Skeletal muscle cell (primary cell): ENCODE measurements around the gene LYPD1.

Experiments
- DNase-seq: peaks from one replicate; pipeline ENCODE4 v3.0.0-alpha.2; 2010; ENCODE audit warnings: low read depth
- H3K4me3 ChIP-seq: 2 replicates; pipeline ENCODE4 v1.5.1; 2011; ENCODE audit warnings: low read depth, mild to moderate bottlenecking, control low read depth, low read length, moderate library complexity

Gene LYPD1

DNA sequence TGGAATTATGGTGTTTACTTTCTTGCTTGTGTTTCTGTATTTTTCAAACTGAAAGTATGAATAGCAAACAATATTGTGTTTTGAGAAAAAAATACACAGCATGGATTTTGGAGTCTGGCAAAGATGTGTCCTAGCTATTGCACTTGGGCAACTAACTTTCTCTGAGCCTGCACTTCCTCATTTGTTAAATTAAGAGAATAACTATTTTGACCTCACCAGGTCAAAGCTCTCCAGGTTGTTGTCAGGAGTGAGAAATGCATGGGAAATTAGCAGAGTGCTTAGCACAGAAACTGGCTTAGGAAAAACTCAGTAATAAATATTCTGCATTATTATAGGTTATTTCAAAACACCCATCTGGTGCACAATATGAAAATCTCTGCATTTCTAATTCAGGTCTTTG is 28.2 kb downstream of the LYPD1 start:
- DNase-seq = no peak
- no peak overlapping the region for H3K4me3 ChIP-seq

DNA sequence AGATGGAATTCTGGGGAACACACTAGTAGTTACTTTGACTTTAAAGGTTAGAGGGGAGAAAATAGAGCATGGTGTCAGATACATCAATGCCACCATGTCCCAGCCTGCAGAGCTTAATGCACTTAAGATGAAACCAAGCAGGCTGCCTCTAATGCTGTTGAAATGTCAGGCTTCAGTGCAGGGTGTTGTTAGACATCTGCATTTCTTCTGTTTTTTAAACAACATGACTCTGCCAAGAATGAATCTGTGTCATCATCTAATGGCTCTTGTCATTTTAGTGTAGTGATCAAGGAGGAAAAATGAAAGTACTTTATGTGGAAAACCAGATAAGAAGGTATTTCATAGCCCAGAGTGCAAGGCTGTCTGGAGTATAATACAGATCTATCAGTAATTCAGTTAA is 29.9 kb downstream of the LYPD1 start:
- no peak for DNase-seq

DNA sequence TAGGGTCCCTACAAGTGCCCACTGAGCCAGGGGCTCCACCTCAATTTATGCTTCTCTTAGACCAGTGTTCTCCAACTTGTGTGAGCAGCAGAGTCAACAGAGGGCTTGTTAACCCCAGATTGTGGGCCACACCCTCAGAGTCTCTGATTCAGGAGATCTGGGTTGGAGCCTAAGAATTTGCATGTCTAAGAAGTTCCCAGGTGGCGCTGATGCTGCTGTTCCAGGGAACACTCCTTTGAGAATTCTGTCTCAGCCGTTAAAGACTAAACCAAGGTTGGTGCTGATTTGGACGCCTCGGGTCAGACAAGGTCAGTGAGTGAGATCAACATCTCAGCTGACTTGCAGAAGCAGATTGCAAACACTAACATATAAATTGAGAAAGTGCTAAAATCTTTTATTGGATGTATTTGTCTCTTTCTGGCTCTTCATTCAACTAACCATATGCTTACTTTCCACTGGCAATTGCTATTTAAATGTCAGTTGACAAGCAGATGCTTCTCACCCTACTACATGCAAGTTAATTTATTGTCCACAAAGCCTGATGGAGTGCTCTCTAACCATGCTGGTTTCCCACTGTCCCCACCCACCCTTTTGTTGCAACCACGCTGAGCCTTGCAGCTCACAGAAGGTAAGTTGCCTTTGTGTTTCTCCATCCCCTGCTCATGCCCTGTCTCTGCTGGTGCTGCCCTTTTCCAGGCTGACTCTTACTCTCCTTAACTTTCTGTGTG is 31.5 kb downstream of the LYPD1 start:
- no peak for DNase-seq
- no peak overlapping the region for H3K4me3 ChIP-seq

More for the DNA sequence above, 29.9 kb downstream of the LYPD1 start:
- no peak overlapping the region for H3K4me3 ChIP-seq

DNA sequence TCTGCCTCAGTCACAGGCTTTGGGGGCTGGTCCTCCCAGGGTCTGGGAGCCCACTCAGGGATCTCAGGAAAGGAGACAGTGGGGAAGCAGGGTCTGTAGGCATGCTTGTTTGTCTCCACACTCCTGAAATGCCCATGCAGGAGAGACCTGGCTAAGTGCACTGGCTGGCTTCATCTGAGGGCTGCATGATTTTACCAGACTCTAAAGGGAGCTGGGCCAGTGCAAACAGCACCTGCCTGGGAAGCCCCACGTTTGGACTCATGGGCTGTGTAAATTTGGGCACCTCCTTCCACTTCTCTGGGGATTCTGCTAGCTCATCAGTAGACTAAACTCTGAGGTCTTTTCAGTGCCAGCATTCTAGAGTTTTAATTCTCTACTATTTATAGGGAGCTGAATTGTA is 33.7 kb downstream of the LYPD1 start:
- no peak for DNase-seq
- no peak overlapping the region for H3K4me3 ChIP-seq

DNA sequence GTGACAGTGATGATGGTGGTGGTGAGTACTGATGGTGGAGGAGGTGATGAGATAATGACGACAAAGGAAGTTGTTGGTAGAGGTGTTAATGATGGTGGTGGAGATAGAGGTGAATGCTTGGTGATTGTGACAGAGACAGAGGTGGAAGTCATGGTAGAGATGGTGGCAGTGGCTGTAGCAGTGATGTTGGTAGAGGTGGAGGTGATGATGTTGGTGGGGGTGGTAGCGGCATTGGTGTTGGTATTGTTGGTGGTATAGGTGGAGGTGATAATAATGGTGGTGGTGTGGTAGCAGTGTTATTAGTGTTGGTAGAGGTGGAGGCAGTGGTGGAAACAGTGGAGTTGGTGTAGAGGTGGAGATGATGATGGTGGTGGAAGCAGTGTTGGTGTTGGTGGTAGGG is 36.4 kb downstream of the LYPD1 start:
- no peak overlapping the region for H3K4me3 ChIP-seq
- DNase-seq = no peak

DNA sequence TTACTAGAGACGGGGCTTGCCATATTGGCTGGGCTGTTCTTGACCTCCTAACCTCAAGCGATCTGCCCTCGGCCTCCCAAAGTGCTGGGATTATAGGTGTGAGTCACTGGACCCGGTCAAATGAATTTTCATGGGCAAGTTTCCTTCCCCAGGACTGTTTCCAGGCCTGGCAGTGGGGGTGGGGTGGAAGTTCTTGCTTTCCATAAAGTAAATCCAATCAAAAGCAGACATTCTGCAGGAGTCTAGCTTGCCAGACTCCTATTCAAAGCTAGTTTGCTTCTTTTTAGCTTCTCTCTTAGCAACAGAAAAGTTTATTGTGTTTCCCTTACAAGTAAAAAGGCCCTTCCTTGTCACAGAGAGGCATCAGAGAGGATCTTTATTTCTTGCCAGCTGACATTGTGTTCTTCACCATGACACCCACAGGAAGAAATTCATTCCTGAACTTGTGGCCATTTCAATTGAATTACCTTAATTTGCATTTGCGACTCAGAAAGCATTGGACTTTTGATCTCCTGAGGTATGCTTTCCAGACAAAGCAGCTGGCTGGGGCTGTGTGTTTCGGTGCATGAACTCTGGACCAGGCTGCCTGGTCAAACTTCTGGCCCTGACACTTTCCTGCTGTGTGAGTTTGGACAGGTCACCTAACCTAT is 37.9 kb downstream of the LYPD1 start:
- no peak for DNase-seq
- H3K4me3 ChIP-seq = no peak overlapping the region

DNA sequence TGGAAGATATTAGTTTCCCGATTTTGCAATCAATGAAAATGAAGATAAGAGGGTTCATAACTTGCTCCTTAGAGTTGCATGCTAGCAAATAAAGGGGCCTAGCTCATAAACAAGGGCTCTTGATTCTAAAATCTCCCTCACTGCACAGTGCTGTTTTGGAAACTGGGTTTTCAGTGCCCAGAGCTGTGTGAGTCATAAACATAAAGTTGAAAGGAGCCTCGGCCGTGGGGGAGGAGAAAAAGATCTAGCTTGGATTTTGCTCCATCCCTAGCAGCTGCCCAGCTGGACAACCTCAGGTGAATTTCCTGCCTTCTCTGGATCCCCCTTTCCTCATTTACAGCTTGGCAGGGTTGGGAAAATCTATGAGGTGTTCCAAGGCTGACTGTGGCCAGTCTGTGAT is 42.5 kb downstream of the LYPD1 start:
- no peak overlapping the region for H3K4me3 ChIP-seq
- DNase-seq = no peak

DNA sequence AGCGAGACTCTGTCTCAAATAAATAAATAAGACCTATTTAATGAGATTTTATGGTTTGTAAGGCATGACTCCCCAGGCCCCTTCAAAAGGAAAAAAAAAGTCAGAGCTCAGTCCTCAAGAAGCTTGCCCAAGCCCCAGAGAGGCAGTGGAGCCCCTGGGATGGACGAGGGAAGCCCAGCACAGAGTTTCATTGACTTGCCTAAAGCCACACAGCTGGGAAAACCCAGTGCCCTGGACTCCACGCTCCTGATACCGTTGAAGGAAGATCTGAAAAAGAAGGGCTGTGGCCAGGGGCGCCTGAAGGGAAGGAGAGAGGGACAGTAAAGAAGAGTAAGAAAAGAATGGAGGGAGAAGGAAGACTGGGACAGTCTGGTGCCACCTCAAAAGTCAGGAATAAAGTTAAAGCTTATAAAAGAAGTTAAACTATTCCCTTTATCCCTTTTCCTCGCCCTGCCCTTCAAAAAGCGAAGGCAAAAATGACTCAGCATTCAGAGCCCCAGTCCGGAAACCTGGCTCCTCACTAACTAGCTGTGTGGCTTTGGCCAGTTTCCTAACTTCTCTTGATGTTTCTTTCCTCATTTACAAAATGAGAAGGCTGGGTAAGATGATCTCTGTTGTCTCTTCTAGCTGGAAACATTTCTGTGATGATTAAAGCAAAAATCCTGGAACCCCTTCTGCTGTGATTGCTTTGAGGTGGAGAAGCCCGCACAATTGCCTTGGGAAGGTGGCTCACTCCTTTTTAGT is 46.7 kb downstream of the LYPD1 start:
- peak; percentile 24 for DNase-seq
- no peak overlapping the region for H3K4me3 ChIP-seq

DNA sequence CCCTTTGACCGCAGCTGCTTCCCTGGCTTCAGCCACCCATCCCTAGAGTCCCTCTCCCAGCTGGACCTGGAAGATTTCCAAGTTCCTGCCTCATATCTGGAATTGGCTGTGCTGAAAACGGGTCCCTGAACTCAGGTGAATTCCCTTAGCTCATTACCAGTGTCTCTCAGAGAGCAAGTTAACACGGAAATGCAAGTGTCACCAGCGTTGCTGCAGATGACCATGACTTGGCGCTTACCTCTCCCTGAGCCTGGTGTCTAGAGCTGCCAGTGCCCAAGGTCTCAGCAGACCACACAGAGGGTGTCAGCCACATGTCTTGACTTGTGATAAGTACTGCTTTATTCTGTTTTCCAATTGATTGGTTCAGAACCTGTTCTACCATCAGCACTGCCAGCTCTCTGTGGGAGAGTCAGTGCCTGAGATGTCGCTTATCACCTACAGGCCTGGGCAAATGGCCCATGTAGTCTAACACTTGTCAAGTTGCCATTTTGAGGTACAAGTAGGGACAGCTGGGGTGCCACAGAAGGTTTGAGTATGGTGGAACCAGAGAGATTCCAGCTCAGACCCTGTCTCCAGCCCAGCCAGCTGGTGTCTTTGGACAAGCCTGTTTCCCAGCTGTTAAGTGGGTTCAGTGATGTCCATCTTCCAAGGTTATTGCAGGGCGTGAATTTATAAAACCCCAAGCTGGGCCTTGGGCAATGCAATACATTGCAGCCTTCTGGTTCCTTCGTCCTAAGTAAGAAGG is 48.7 kb downstream of the LYPD1 start:
- no peak overlapping the region for H3K4me3 ChIP-seq
- peak; percentile 13 for DNase-seq

DNA sequence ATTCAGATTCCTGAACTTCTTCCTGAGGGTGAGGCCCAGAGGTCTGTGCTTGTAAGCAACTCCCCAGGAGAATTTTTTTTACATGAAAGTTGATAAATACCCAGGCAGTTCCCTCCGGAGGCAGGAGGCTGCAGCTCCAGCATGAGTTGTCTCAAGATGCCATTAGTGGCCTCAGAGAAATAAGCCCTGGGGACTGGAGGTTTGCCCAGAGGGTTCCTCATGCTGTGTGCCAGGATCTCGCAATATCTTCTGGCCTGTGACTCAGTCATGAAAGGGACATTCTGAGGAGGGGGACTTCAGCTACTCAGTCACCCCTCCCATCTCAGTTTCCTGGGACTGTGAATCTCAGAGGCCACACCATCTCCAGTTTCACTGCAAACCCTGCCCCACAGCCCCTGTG is 49.9 kb downstream of the LYPD1 start:
- no peak overlapping the region for H3K4me3 ChIP-seq
- no peak for DNase-seq

DNA sequence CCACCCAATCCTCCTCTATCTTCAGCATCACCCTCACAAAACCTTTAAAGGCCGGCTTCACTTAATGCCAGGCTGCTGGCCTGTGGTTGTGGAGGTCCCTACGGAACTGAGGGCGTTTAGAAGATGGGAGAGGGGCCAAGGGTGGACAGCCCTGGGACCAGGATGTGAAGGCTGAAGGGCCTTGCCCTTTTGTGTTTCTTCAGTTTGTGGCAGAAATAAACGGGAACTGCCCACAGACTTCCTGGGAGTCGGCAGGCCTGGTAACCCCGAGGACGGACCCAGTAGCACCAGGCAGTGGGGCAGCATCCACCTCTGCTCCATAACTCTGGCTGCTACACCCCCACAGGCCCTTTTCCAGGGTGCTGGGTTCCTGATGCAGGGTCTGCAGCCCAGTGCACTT is 51.3 kb downstream of the LYPD1 start:
- H3K4me3 ChIP-seq = no peak overlapping the region
- no peak for DNase-seq

DNA sequence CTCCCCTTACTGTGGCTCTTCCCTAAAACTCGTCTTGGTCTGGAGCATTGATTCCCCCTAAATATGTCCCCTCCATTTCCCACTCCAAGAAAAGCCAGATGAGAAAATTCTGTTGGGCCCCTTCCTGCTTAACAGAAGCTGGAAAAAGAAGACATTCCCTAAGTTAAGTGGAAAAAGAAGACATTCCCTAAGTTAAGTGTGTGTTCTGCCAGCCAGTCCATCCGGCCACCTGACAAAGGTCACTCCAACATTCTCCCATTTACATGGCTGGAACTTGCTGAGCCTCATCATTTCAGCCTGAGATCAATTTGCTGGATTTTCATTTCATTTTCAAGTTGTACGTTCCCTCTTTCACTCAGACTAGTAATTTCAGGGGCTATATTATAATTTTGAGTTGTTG is 52.0 kb downstream of the LYPD1 start:
- no peak for DNase-seq
- H3K4me3 ChIP-seq = no peak overlapping the region

DNA sequence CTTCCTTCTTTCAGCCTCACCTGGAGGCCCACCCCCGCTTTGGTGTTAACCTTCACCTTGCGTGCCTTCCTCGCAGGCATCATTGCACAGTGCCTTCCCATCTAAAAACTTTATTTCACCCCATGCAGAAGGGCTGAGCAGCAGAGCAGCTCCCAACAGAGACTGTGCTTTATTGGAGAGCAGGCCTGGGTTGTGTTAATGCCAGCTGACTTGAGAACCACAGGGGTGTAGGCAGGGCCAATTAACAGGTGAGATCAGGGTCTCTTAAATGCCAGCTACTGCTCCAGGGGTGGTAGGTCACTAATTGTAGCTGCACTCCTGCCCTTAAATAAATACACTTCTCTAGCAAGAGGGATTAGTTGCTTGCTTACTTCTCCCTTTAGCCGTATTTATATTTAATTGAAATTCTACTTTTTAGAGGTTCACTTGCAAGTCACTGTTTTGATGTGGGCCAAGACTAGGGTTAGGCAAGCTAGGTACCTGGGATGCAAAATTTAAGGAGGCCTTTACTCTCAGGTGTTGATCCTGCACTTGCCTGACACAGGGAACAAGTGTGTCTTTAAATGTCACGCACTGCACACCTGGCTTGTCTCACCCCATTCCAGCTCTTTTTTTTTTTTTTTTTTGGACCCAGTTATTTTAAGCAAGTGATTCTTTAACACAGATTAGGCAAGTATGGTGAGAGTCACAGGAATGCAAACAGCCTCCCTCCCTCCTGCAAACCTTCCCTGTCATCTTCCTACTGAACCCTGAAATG is 54.5 kb downstream of the LYPD1 start:
- no peak for DNase-seq

DNA sequence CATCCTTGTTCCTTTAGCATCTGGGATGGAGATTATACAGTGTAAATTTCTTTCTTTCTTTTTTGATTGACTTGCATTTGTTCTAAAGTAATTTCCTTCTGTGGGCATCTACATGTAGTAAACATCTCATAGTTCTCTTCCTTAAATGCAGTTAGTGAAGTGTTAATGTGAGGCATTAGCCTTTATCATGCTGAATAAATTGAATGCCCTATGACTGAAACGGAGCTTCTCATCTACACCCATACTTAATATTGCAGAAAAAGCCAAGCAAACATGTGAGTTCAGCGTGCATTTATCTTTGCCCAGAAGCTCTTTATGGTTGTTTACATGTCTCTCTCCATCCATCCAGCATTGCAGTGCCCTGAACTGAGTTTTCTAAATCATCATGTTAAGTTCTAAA is 58.3 kb downstream of the LYPD1 start:
- DNase-seq = no peak
- H3K4me3 ChIP-seq = no peak overlapping the region

More for the DNA sequence above, 54.5 kb downstream of the LYPD1 start:
- H3K4me3 ChIP-seq = no peak overlapping the region

DNA sequence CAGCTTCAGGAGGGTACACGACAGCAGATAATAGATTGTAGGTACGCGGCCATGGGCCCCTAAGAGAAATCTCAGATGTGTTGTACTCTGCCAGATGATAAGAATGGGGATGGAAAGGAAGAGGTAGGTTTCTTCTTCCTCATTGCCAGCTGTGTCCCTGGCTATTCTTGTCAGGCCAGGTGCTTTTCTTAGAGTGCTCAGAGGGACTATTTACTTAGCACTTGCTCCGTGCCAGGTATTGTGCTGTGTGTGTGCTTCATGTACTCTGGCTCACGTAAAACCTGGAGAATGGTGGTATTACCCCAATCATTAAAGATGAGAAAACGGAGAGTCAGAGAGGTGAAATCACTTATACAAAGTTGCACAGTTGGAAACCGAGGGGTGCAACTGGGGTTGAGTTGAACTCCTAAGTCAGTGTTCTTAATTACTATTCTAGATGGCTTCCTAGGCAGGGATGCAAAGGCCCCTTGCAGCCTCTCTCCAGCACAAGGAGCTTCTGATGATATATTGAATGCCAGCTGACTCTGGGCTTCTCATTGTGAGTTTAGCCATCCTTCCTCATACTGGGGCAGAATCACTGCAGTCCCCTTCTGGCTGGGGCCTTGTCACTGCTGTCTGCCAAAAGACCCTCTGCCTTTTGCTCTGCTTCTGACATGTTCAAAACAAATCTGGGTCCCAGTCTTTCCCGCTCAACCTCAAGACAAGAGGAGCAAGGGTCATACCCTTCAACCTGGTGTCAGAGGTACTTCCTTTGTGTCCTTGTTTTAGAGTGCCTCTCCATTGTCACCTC is 60.7 kb downstream of the LYPD1 start:
- no peak for DNase-seq
- H3K4me3 ChIP-seq = no peak overlapping the region

DNA sequence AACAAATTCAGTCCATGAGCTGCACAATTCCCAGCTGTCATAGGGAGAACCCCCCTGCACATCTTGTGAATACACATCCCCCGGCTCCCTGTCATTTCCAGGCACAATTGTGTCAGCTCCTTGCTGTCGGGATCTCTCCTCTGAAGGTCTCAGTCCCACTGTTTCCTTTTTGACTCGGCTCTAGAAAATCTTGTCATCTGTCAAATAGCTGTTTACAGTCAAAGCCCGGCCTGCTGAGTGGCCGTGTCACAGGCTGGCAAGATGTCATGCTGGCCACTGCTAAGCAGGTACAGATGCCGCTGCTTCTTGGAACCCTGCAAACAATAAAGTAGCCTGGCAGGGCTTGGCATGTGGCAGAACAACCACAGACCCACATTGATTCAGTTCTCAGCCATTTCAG is 61.7 kb downstream of the LYPD1 start:
- no peak overlapping the region for H3K4me3 ChIP-seq
- DNase-seq = no peak

DNA sequence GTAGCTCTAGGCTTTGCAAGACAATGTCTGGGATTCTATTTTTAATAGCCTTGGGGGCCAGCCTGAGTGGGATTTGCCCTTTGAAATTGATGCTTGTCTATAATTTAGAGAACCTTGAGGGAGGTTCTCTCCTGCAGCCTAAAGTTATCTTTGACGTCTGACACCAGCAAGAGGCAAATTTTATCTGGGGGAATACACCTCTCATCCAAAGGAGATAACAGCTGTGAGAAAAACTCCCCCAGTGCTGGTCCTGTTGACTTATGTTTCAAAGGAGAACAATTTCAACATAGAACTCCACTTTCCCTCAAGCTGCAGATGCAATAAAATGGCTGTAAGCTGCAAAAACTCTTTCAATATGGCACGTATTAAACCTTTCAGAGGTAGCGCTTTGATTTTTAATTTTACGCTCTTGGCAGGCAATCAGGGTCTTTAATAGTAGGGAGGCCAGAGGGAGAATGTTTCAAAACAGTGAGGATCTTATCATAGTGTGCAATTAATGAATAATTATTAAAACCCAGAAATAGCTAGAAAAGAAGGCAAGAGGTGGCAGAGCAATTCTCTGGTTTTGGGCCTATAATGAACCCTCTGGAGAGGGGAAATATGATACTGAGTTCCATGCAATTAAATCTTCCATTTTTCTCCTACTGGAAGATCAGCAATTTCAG is 62.4 kb downstream of the LYPD1 start:
- DNase-seq = no peak
- no peak overlapping the region for H3K4me3 ChIP-seq

DNA sequence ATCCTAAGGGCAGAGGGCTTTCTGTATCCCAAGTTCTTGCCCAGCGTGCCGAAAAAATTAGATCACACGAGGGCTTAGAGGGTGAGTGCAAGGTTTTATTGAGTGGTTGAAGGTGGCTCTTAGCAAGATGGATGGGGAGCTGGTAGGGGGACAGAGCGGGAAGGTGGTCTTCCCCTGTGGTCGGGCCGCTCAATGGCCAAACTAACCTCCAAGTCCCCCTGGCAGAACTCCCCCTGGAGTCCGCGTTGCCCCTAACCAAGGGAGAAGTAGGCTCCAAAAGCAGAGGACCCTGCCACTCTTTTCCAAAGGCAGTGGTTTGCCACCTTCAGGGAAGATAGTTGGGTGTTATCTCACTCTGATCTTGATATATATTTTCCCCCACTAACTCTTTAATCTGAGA is 63.4 kb downstream of the LYPD1 start:
- no peak overlapping the region for H3K4me3 ChIP-seq
- DNase-seq = no peak
